GM12864 (cell line): ENCODE measurements around the gene NTF3.

ENCODE experiments used
- DNase-seq: peaks from one replicate; pipeline ENCODE4 v3.0.0-alpha.2; 2011; ENCODE audit warnings: low read depth
- H3K4me3 ChIP-seq: 2 replicates; pipeline ENCODE4 v1.5.1; 2011; ENCODE audit warnings: mild to moderate bottlenecking, low read depth, low read length, control low read depth
- TF ChIP-seq, protein P1 (sequence below): IDR thresholded peaks from 2 replicates; pipeline ENCODE4 v1.5.1; 2011; ENCODE audit warnings: low read depth, mild to moderate bottlenecking, moderate library complexity, low read length, control low read depth, inconsistent platforms; ENCODE audit errors: missing control alignments

NTF3 gene

GRCh38 chr12:5433081-5433844 lies 1.4 kb downstream of the NTF3 start:
- DNase-seq, result no peak
- no peak overlapping the region for H3K4me3 ChIP-seq
- TF ChIP-seq, protein P1, sequence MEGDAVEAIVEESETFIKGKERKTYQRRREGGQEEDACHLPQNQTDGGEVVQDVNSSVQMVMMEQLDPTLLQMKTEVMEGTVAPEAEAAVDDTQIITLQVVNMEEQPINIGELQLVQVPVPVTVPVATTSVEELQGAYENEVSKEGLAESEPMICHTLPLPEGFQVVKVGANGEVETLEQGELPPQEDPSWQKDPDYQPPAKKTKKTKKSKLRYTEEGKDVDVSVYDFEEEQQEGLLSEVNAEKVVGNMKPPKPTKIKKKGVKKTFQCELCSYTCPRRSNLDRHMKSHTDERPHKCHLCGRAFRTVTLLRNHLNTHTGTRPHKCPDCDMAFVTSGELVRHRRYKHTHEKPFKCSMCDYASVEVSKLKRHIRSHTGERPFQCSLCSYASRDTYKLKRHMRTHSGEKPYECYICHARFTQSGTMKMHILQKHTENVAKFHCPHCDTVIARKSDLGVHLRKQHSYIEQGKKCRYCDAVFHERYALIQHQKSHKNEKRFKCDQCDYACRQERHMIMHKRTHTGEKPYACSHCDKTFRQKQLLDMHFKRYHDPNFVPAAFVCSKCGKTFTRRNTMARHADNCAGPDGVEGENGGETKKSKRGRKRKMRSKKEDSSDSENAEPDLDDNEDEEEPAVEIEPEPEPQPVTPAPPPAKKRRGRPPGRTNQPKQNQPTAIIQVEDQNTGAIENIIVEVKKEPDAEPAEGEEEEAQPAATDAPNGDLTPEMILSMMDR, result no peak

GRCh38 chr12:5433845-5434646 lies 2.1 kb downstream of the NTF3 start:
- TF ChIP-seq, protein P1, result no peak
- no peak for DNase-seq
- H3K4me3 ChIP-seq, result no peak overlapping the region

GRCh38 chr12:5434647-5435560 lies 3.0 kb downstream of the NTF3 start:
- no peak for DNase-seq
- TF ChIP-seq, protein P1, result no peak
- H3K4me3 ChIP-seq, result no peak overlapping the region

GRCh38 chr12:5437182-5437583 lies 5.3 kb downstream of the NTF3 start:
- no peak for DNase-seq
- H3K4me3 ChIP-seq, result no peak overlapping the region
- TF ChIP-seq, protein P1, result no peak

DNA sequence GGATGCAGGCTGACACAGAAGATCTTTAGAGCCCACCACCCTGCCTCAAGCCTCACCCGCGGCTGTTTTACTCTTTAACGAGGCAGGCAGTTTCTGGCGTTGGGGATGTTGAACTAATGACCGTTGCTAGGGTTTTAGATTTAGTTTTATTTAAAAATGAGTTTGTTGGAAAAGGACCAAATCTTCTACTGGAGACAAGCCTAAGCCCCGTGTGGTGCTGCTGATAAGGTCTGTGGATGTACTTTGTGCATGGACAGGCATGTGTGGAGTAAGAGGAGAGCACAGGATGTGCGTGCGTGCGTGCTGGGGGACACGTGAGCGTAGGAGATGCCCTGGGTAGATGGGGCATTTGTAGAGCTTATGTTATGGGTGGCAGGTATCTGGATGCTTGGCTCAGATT lies 5.7 kb downstream of the NTF3 start:
- no peak for DNase-seq
- no peak overlapping the region for H3K4me3 ChIP-seq
- TF ChIP-seq, protein P1, result no peak

DNA sequence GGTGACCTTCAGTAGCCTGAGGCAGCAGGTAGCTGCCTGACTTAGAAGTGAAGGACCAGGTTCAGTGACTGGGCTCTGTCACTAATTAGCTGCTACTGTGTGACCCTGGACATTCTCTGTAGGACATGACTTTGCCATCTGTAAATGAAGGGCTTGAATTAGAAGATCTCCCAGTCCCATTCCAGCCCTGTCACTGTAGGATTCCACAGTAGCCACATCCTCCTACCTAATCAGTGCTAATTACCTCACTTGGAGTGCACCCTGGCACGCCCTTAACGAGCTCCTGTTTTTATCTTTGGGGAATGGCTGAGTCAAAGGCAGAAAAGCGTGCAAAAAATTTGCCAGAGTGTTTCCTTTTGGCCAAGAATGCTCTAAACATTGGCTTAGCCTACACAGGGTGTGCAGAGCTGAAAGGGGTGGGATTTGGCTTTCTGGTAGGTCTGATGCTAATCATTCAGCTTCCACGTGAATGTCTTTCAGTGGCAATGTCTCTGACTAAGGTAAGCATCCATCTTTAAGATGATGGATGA lies 6.8 kb downstream of the NTF3 start:
- H3K4me3 ChIP-seq, result no peak overlapping the region
- TF ChIP-seq, protein P1, result no peak
- DNase-seq, result no peak
